GM19035 (cell line): ENCODE results near the gene FUNDC2.
A peak's percentile ranks its signal among the peaks of the same experiment; 100 is the strongest.

Source experiments
- ATAC-seq: cut with Tn5 transposase; IDR thresholded peaks from one replicate; pipeline ENCODE4 v1.9.1; 2021; ENCODE audit not compliant: unreplicated experiment

Gene FUNDC2

GRCh38 chrX:155023907-155024833 is 2.5 kb upstream of the FUNDC2 start:
- no peak for ATAC-seq

- no peak for ATAC-seq
These were observed 271 bp upstream of the FUNDC2 start for GRCh38 chrX:155026420-155026726.

- ATAC-seq = no peak
These were observed 944 bp downstream of the FUNDC2 start for GRCh38 chrX:155027509-155028066.

- no peak for ATAC-seq
These were observed 1.5 kb downstream of the FUNDC2 start for GRCh38 chrX:155028129-155028528.

GRCh38 chrX:155028877-155029291 is 2.2 kb downstream of the FUNDC2 start:
- no peak for ATAC-seq

- no peak for ATAC-seq
These were observed 5.0 kb downstream of the FUNDC2 start for GRCh38 chrX:155031657-155032056.

GRCh38 chrX:155035688-155036087 is 9.0 kb downstream of the FUNDC2 start:
- no peak for ATAC-seq

- ATAC-seq = no peak
These were observed 19.6 kb downstream of the FUNDC2 start for GRCh38 chrX:155046129-155046810.

- no peak for ATAC-seq
These were observed 20.3 kb downstream of the FUNDC2 start for GRCh38 chrX:155046811-155047528.

- ATAC-seq = no peak
These were observed 22.5 kb downstream of the FUNDC2 start for GRCh38 chrX:155048977-155049619.

- ATAC-seq = no peak
These were observed 26.3 kb downstream of the FUNDC2 start for GRCh38 chrX:155052738-155053498.

- no peak for ATAC-seq
These were observed 27.0 kb downstream of the FUNDC2 start for GRCh38 chrX:155053656-155054055.

GRCh38 chrX:155054255-155054654 is 27.6 kb downstream of the FUNDC2 start:
- ATAC-seq = no peak

GRCh38 chrX:155055494-155055893 is 28.9 kb downstream of the FUNDC2 start:
- no peak for ATAC-seq

- no peak for ATAC-seq
These were observed 29.8 kb downstream of the FUNDC2 start for GRCh38 chrX:155056471-155056870.

GRCh38 chrX:155056877-155057792 is 30.5 kb downstream of the FUNDC2 start:
- ATAC-seq = peak; percentile 71

- ATAC-seq = no peak
These were observed 35.1 kb downstream of the FUNDC2 start for GRCh38 chrX:155061760-155062159.

- no peak for ATAC-seq
These were observed 38.5 kb downstream of the FUNDC2 start for GRCh38 chrX:155065035-155065734.
